ENCODE results near the gene SLC12A7.
"Not testable (repeated sequence)": the region's sequence is repeated elsewhere in the genome, so short reads cannot be mapped to it uniquely, and the experiment has no call there.

The SLC12A7 gene

GRCh38 chr5:1031306-1031959 lies 80.4 kb downstream of the SLC12A7 start:
- no peak for DNase-seq

DNA sequence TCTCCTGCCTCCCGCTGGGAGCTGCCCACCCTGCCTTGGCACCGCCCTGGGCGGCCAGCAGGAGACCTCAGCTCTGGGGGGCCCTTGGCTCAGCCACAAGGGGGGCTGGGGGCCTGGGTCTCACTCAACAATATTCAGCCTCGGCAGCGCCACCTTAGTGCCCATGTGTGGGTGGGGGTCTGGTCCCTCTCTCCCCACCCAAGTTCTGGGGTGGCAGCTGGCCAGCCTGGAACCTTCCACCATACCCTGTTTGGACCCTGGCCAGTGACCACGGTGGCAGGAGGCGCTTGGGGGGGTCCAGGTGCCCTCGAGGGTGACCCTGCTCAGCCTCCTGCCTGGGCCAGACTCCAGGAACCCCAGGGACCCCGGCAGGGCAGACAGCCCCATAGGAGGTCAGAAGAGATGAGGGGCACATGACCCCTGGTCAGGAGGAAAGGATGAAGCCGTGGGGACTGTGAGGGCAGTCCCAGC lies 81.0 kb downstream of the SLC12A7 start:
- DNase-seq, result no peak

GRCh38 chr5:1029945-1030625 lies 81.8 kb downstream of the SLC12A7 start:
- no peak for DNase-seq

- no peak for DNase-seq
Observed at GRCh38 chr5:1029282-1029944, 82.5 kb downstream of the SLC12A7 start.

GRCh38 chr5:1028481-1029281 lies 83.2 kb downstream of the SLC12A7 start:
- no peak for DNase-seq

DNA sequence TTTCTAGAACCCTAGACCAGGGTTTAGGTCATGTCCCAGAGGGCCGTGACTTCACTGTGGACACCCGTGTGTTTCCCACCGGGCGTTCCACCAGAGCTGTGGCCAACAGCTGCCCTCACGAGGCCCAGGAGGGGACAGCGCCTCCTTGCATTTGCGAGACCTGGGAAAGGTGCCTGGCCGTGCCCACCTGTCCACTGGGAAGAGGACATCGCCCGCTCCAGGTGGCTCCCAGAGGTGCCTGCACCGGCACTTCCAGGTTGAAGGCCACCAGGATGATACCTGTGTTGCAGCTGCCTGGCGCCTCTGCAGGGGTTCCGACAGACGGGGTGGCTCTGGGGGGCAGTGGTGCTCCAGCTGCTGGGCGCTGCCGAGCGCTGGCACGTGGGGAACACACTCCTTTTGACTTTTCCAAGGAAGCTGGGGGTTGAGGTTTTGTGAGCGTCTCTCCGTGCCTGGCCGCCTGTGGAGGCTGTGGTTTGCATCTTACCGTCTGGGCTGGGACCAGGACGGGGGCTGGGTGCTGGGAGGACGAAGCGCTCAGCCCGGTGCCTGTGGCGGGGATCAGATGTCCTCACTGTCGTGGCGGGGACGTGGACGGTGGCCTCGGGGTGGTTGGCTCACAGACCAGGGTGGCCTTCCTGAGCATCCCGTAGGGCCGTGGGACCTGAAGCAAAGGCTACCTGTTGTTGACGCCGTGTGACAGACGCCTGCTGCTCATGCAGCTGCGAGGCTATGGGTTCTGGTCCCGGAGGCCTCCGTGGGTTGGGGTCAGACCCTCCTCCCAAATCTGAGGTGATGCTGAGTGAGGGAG lies 84.0 kb downstream of the SLC12A7 start:
- DNase-seq, result no peak

DNA sequence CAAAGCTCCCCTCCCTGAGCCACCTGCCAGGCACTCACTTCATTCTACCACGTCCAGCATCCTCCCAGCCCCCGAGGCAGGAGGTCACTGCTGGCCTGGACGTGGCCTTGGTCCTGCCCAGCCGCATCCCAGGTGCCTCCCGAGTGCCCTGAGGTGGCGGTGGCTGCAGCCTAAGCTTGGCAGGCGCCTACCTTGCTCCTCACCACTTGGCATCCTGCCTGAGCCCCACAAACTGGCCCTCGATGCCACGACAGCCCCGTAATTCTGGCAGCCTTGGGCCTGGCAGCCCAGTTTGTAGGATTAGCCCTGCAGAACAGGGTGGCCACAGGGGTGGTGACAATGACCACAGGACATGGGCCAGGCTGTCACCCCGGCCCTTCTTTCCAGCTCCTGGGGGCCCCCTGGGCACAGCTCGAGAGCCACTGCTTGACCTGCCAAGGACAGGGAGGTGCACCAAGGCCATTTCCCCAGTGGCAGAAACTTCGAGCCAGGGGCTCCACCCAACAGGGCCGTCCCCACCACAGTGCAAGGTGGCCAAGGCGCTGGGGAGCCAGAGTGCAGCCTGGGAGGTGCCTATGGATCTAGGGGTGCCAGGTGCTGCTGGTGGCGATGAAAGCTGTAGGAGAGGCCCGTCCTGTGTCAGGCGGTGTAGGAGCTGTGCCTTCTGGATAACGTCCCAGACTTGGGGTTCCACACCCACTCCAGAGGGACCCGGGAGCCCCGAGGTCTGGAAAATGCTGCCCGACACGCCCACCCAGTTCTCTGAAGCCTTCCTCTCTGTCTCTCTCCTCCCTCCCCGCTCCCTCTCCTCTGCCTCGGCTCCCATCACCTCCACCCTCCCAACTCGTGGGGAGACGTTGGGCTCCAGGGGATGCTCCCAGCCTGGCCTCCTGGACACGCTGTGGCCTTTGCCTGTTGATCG lies 84.9 kb downstream of the SLC12A7 start:
- no peak for DNase-seq

GRCh38 chr5:1021969-1022336 lies 89.9 kb downstream of the SLC12A7 start:
- DNase-seq, result not testable (repeated sequence)

GRCh38 chr5:1021136-1021968 lies 90.5 kb downstream of the SLC12A7 start:
- DNase-seq, result no peak

DNA sequence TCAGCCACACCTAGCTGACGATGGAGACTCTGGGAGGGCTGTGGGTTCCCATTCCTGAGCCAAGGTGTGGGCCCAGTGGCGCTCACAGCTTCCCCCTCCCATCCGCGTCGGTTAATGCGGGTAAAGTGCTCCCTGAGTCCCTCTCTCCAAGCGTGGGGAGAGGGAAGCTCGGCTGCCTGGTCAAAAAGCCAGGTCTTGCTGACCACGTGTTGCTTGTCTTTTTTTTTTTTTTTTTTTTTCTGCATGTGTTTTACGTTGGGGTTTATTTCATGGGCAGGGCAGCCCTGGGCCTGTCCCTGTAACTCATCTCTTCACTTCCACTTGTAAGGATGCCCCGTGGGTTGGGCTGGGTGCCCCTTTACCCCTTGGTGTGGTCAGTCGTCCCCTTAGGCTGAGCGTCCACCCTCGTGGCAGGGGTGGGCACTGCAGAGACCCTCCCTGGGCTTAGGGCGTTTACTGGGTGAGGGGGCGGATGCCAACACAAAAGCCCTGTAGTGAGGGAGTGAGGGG lies 91.4 kb downstream of the SLC12A7 start:
- no peak for DNase-seq

- no peak for DNase-seq
Observed at GRCh38 chr5:1019001-1019905, 92.6 kb downstream of the SLC12A7 start.

GRCh38 chr5:1018596-1018995 lies 93.3 kb downstream of the SLC12A7 start:
- DNase-seq, result no peak

GRCh38 chr5:1017691-1018455 lies 94.0 kb downstream of the SLC12A7 start:
- no peak for DNase-seq

GRCh38 chr5:1017056-1017455 lies 94.8 kb downstream of the SLC12A7 start:
- DNase-seq, result no peak

DNA sequence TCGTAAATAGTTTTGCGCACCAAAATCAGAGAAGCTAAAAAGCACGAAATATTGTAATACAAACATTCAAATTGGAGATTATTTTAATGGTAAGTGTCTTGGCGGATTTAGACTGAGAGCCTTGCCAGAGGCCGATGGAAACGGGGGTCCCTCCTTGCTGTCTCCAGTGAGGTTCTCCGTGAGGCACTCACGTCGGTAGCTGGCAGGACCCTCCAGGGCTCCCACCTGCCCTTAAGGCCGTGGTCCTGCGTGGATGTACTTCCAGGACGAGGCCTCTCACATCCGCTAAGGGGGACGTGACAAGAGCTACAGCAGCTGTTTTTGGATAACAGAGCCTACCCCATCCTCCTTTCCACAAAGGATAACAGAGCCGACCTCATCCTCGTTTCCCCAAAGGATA lies 95.4 kb downstream of the SLC12A7 start:
- no peak for DNase-seq

DNA sequence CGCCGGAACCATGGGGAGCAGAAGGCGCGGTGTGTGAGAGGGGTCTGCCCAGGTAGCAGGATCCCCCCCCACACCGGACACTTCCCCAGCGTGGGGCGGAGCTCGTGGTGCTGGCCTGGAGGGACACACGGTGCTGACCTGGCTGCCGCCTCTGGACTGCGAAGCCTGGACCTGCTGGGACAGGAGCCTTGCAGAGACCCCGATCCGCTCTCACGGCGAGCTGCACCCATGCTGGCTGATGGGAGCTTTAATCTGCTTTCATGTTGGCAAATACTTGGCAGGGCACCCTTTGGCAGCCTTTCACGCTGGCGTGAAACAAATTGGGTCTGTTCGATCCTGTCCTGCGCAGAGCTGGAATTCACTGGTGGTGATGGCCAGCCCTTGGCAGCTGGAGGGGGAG lies 95.8 kb downstream of the SLC12A7 start:
- DNase-seq, result no peak

DNA sequence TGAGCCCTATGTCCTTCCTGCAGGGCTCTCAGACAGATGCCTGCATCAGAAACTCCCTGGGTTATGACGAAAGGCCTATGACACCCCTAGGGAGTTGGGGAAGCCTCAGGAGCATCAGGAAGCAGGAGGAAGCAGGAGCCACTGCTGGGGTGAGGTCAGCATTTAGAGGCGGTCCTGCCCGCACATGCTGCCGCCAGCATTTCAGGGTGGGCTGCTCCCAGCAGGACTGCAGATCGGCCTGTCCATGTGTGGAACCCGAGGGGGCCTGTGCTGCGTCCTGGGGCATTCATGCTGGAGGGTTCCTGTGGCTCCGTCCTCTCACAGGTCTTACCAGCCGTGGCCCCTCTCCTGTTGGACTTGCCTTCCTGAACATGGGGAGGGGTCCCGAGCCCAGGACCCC lies 96.4 kb downstream of the SLC12A7 start:
- DNase-seq, result no peak

DNA sequence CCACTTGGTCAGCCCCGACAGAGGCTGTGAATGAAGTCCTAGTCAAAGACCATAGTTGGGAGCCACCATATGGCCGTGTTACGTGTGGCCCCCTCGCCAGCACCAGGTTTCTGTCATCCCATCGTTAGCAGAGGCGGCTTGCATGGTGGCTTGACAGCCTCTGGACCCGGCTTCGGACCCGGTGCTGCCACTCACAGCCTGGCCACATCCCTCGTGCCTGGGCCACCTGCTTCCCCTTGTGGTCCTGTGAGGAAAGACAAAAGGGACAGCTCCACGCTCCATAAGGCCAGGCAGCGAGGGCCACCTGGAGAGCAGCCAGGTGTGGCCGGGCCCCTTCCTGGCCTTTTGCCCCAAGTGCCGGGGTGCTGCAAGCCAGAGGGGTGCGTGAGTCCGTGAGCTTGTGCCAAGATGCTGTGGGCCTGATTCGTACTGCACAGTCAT lies 97.1 kb downstream of the SLC12A7 start:
- no peak for DNase-seq

Measured in CD4-positive, alpha-beta T cell treated with Interleukin-21 for 1 hour (primary cell).